ENCODE results near the gene SNX19.

DNA sequence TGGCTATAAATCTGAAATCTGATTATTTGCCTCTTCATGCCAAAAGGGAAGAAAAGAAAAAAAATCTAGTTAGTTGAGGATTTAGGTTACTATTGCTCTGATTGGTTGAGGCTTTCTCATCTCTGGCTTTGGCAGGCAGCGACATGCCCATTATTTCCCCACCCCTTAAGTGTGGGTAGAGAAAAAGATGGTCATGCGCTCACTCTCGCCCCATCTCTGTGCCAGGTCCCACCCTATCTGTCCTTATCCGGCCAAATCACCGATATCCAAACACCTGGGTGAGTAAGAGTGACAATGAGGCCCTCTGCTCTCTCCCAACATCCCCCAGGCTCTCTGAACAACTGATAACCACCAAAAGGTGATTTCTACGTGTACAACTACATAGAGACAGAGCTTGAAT lies 31.2 kb upstream of the SNX19 start:
- TF ChIP-seq, protein P1, sequence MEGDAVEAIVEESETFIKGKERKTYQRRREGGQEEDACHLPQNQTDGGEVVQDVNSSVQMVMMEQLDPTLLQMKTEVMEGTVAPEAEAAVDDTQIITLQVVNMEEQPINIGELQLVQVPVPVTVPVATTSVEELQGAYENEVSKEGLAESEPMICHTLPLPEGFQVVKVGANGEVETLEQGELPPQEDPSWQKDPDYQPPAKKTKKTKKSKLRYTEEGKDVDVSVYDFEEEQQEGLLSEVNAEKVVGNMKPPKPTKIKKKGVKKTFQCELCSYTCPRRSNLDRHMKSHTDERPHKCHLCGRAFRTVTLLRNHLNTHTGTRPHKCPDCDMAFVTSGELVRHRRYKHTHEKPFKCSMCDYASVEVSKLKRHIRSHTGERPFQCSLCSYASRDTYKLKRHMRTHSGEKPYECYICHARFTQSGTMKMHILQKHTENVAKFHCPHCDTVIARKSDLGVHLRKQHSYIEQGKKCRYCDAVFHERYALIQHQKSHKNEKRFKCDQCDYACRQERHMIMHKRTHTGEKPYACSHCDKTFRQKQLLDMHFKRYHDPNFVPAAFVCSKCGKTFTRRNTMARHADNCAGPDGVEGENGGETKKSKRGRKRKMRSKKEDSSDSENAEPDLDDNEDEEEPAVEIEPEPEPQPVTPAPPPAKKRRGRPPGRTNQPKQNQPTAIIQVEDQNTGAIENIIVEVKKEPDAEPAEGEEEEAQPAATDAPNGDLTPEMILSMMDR (IDR thresholded peaks at IDR 0.05; ENCODE audit: low read length) = no peak
- TF ChIP-seq EZH2 (IDR thresholded peaks at IDR 0.05; ENCODE audit: borderline replicate concordance, low read length) = no peak

All from OCI-LY1 (cell line).